NCI-H748 (cell line): ENCODE measurements around the gene COMMD3.

ENCODE experiments used
- DNase-seq: peaks from one replicate; lab custom pipeline; 2025; ENCODE audit not compliant: unreplicated experiment; lab: John Stamatoyannopoulos, UW

The COMMD3 gene

GRCh38 chr10:22365644-22366434 is 49.7 kb downstream of the COMMD3 start:
- no peak for DNase-seq

GRCh38 chr10:22366435-22366703 is 50.2 kb downstream of the COMMD3 start:
- no peak for DNase-seq

GRCh38 chr10:22366771-22367170 is 50.6 kb downstream of the COMMD3 start:
- no peak for DNase-seq

GRCh38 chr10:22367471-22367870 is 51.3 kb downstream of the COMMD3 start:
- no peak for DNase-seq

- no peak for DNase-seq
These were observed 52.2 kb downstream of the COMMD3 start for GRCh38 chr10:22368402-22368801.

- DNase-seq, result no peak
These were observed 52.8 kb downstream of the COMMD3 start for GRCh38 chr10:22368981-22369380.

GRCh38 chr10:22369434-22370072 is 53.4 kb downstream of the COMMD3 start:
- DNase-seq, result no peak
